Mesodermal cell (in vitro differentiated cells): ENCODE results near the gene BDH1.

Source experiments
- H3K27ac ChIP-seq: 2 replicates; pipeline ENCODE4 v1.7.0; 2013; ENCODE audit warnings: mild to moderate bottlenecking, low read depth, low read length, moderate library complexity; ENCODE audit not compliant: severe bottlenecking
- H3K36me3 ChIP-seq: 2 replicates; pipeline ENCODE4 v1.7.1; 2013; ENCODE audit warnings: mild to moderate bottlenecking, low read length, moderate library complexity; ENCODE audit not compliant: control insufficient read depth, insufficient read depth
- H3K4me1 ChIP-seq: one replicate; pipeline ENCODE4 v1.7.1; 2013; ENCODE audit warnings: mild to moderate bottlenecking, low read length; ENCODE audit not compliant: insufficient read depth, control insufficient read depth, poor library complexity, severe bottlenecking
- H3K4me3 ChIP-seq: 2 replicates; pipeline ENCODE4 v1.7.0; 2013; ENCODE audit warnings: low read length, control low read depth, mild to moderate bottlenecking; ENCODE audit not compliant: insufficient read depth, poor library complexity, severe bottlenecking; ENCODE audit errors: extremely low read depth
- H3K9me3 ChIP-seq: 2 replicates; pipeline ENCODE4 v1.7.1; 2013; ENCODE audit warnings: mild to moderate bottlenecking, low read length, moderate library complexity; ENCODE audit not compliant: control insufficient read depth
- WGBS, 2 experiments: methylation state at CpG; one replicate each; pipeline ENCODE4 v1.1.5; 2013; ENCODE audit warnings: missing lambda C conversion rate in 2 of 2; ENCODE audit not compliant: insufficient coverage in 2 of 2; 5-methylcytosine and 5-hydroxymethylcytosine counted together

Gene BDH1

DNA sequence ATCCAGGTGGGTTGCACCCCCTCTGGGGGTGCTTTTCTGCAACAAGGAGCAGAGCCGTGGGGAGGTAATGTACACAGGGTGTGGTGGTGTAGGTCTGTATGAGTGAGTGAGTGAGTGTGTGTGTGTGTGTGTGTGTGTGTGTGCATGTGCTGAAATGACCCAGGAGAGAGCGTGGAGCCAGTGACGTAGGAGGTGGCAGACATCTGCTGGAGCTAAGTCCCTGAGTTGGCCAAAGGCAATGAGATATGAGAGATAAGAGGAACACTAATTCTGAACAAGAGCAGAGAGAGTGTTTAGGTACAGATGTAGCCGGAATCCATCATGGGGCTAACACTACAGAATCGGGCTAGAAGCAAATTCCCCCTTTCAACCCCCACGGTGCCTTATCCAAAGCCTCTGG, 27.6 kb downstream of the BDH1 start:
- H3K4me3 ChIP-seq, result no peak overlapping the region
- no peaks in the 10 kb centered on the region for H3K4me1 ChIP-seq
- 84 to 92% methylated on average over 4 to 5 of the region's 6 CpGs for WGBS, 2 experiments
- H3K9me3 ChIP-seq, result no peaks in the 10 kb centered on the region
- no peaks in the 10 kb centered on the region for H3K36me3 ChIP-seq
- no peak overlapping the region for H3K27ac ChIP-seq

DNA sequence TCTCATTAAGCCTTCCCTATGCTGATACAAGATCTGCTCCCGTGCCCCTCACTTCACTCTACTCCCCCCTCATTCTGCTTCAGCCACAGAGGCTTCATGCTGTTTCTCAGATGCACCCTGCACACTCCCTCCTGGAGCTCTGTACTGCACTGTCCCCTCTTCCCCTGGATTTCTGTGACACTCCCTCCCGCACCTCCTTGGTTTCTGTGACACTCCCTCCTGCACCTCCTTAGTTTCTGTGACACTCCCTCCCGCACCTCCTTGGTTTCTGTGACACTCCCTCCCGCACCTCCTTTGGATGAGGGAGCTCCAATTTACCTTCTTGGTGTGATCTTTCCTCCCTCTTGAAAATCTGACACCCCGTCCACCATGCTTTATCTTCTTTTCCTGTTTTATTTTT, 28.2 kb downstream of the BDH1 start:
- Histone ChIP-seq H3K36me3 (no peaks in the 10 kb centered on the region), H3K27ac (no peak overlapping the region), H3K4me1 (no peaks in the 10 kb centered on the region), H3K9me3 (no peaks in the 10 kb centered on the region), H3K4me3 (no peak overlapping the region)
- 85 to 94% methylated on average over 4 to 5 of the region's 5 CpGs for WGBS, 2 experiments

DNA sequence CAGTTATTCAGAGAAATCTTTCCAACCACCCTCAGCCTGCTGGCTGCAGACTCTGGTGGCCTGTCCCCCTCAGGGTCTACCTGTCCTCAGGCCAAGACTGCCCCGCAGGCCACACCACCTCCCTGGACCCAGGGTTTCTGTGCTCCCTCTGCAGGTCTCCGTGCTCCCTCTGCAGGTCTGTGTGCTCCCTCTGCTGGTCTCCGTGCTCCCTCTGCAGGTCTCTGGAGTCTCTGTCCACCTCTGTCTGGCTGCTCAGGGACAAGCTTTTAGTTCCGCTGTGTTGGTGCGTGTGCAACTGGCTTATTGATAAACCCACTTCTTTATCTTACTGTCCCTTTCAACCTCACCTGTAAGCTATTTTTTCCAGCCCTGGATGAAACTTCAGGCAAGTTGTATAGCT, 30.1 kb downstream of the BDH1 start:
- H3K4me1 ChIP-seq, result peaks cover 7% of the 10 kb centered on the region
- no peak overlapping the region for H3K27ac ChIP-seq
- 83 to 90% methylated on average over 5 of the region's 5 CpGs for WGBS, 2 experiments
- H3K9me3 ChIP-seq, result no peaks in the 10 kb centered on the region
- no peaks in the 10 kb centered on the region for H3K36me3 ChIP-seq
- H3K4me3 ChIP-seq, result no peak overlapping the region

DNA sequence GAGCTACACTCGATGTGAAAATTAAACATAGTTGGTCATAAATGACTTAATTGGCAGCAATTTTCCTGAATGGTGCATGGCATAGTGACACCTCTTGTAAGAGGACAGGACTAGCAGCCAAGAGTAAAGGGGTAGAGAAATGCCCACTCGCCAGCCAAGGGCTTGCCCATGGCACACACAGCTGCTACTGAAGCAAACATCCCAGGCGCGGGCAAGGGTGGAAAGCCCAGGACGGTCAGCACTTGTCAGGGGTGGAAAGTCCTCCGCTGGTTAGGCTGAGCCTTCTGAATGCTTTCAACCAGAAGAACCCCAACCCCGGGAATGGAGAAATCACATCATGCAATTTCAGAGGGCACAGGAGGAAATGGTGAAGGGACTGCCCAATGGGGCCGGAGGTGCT, 31.6 kb downstream of the BDH1 start:
- Histone ChIP-seq H3K9me3 (no peaks in the 10 kb centered on the region), H3K4me1 (peaks cover 13% of the 10 kb centered on the region), H3K27ac (no peak overlapping the region), H3K36me3 (no peaks in the 10 kb centered on the region), H3K4me3 (no peak overlapping the region)
- 96% methylated on average over 5 to 7 of the region's 8 CpGs for WGBS, 2 experiments

GRCh38 chr3:197523526-197523925, 32.2 kb downstream of the BDH1 start:
- Histone ChIP-seq H3K4me3 (no peak overlapping the region), H3K9me3 (no peaks in the 10 kb centered on the region), H3K27ac (no peak overlapping the region), H3K36me3 (no peaks in the 10 kb centered on the region), H3K4me1 (peaks cover 13% of the 10 kb centered on the region)
- 88 to 94% methylated on average over 13 to 14 of the region's 14 CpGs for WGBS, 2 experiments

GRCh38 chr3:197522881-197523441, 32.8 kb downstream of the BDH1 start:
- Histone ChIP-seq H3K27ac (no peak overlapping the region), H3K36me3 (no peaks in the 10 kb centered on the region), H3K4me3 (no peak overlapping the region), H3K4me1 (peaks cover 13% of the 10 kb centered on the region), H3K9me3 (no peaks in the 10 kb centered on the region)
- WGBS, 2 experiments, result 85 to 87% methylated on average over 4 of the region's 5 CpGs

DNA sequence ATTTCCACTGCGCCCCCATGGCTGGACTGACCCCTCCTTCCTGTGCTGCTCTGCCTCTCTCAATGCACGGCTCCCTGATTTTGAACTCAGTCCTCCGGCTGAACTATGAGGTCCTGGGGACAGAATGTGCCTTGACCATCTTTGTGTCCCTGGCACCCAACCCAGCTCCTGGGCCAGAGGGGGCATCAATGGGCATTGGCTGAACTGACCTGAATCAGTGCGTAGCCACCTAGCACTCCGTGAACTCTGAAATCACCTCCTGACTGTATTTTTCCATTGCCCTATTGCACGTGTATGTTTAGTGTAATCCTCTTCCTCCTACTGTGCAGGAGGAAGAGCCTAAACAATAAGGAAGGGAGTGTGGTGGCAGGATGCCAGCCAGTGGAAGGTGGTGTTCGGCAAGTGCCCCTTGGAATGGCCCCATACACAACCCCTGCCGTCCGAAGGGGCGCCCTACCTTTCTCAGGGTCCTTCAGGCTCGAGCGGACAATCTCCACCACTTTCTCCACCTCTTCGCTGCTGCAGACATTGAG, 33.5 kb downstream of the BDH1 start:
- Histone ChIP-seq H3K4me1 (peaks cover 14% of the 10 kb centered on the region), H3K27ac (no peak overlapping the region), H3K9me3 (no peaks in the 10 kb centered on the region), H3K4me3 (no peak overlapping the region), H3K36me3 (no peaks in the 10 kb centered on the region)
- WGBS, 2 experiments, result 92 to 95% methylated on average over 8 to 12 of the region's 13 CpGs

GRCh38 chr3:197521277-197522182, 34.2 kb downstream of the BDH1 start:
- peaks cover 3% of the 10 kb centered on the region for H3K9me3 ChIP-seq
- peaks cover 21% of the 10 kb centered on the region for H3K4me1 ChIP-seq
- peak overlapping the region; percentile 82 for H3K27ac ChIP-seq
- H3K4me3 ChIP-seq, result no peak overlapping the region
- H3K36me3 ChIP-seq, result no peaks in the 10 kb centered on the region
- WGBS, 2 experiments, result 91 to 95% methylated on average over 11 to 18 of the region's 18 CpGs

GRCh38 chr3:197520311-197521276, 35.2 kb downstream of the BDH1 start:
- WGBS, 2 experiments, result 61 to 71% methylated on average over 28 to 31 of the region's 31 CpGs
- H3K4me1 ChIP-seq, result peaks cover 25% of the 10 kb centered on the region
- H3K36me3 ChIP-seq, result no peaks in the 10 kb centered on the region
- H3K27ac ChIP-seq, result peak overlapping the region; percentile 82
- H3K9me3 ChIP-seq, result peaks cover 7% of the 10 kb centered on the region
- no peak overlapping the region for H3K4me3 ChIP-seq

DNA sequence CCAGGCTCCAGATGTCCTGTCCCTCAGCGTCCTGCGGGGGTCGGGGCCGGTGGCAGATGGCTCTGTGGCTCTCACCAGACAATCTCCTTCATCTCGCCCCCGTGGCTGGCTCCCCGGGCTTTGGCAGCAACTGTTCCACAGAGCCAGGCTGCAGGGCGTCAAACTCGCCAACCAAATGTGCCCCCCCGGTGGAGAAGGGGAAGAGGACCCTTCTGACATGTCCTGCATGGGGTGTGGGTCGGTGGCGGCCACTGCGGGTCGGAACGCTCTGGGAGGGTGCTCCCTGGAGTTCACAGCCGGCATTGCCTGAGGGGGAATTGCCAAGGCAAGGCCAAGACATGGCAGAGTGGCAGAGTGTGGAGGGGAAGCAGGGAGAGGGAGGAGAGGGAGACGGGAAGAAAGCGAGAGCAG, 36.0 kb downstream of the BDH1 start:
- Histone ChIP-seq H3K4me3 (no peak overlapping the region), H3K36me3 (no peaks in the 10 kb centered on the region), H3K4me1 (peaks cover 26% of the 10 kb centered on the region), H3K9me3 (peaks cover 7% of the 10 kb centered on the region), H3K27ac (no peak overlapping the region)
- 88 to 94% methylated on average over 12 to 17 of the region's 18 CpGs for WGBS, 2 experiments
